WTC11 (cell line): ENCODE results near the gene SLC9A9. TPM values are rescaled to one million over a fixed set of nuclear protein-coding genes. Genes with fewer than 3 reads are reported as not detected.

Experiments
- ATAC-seq: fragments of 200-7000 bp; cut with Tn5 transposase; 2 replicates; pipeline ENCODE4 v1.10.0; 2021; ENCODE audit warnings: mild to moderate bottlenecking, moderate library complexity
- CTCF ChIA-PET: fragments of 300-600 bp; sonication (Branson Sonifier 250); formaldehyde crosslinking; loops from one replicate; lab custom pipeline; 2021; ENCODE audit warnings: antibody characterized with exemption; lab: Charles Lee
- POLR2A ChIA-PET: fragments of 350-600 bp; sonication (Branson Sonifier 250); formaldehyde crosslinking; loops from one replicate; lab custom pipeline; 2021; ENCODE audit warnings: antibody characterized with exemption; lab: Charles Lee
- DNase-seq: peaks from one replicate; pipeline ENCODE4 v3.0.0; 2021; ENCODE audit warnings: low spot score
- H3K27ac Mint-ChIP-seq: 2 replicates; pipeline ENCODE4 v1.8.0; 2021; ENCODE audit warnings: mixed read lengths
- H3K27me3 Mint-ChIP-seq: 2 replicates; pipeline ENCODE4 v1.8.0; 2021; ENCODE audit warnings: low read depth, mild to moderate bottlenecking, moderate library complexity, mixed read lengths
- H3K36me3 Mint-ChIP-seq: 2 replicates; pipeline ENCODE4 v1.8.0; 2021; ENCODE audit warnings: mixed read lengths
- H3K4me1 Mint-ChIP-seq: 2 replicates; pipeline ENCODE4 v1.8.0; 2022; ENCODE audit warnings: mixed read lengths
- H3K4me3 Mint-ChIP-seq: 2 replicates; pipeline ENCODE4 v1.8.0; 2021; ENCODE audit warnings: mild to moderate bottlenecking, moderate library complexity, mixed read lengths
- H3K9me3 Mint-ChIP-seq: 2 replicates; pipeline ENCODE4 v1.8.0; 2021; ENCODE audit warnings: mixed read lengths
- EMX1 ChIP-seq: fragments of 250-450 bp; sonication (Bioruptor Pico); IDR thresholded peaks from 2 replicates; pipeline ENCODE4 v1.8.0; 2021; ENCODE audit warnings: mild to moderate bottlenecking
- GABPB1 ChIP-seq: sonication (generic); formaldehyde crosslinking; IDR thresholded peaks from 2 replicates; pipeline ENCODE4 v1.8.1; 2023; ENCODE audit warnings: mild to moderate bottlenecking, missing genetic modification reagents
- GRHL2 ChIP-seq: fragments of 250-450 bp; sonication (Bioruptor Pico); IDR thresholded peaks from 2 replicates; pipeline ENCODE4 v1.8.0; 2022; ENCODE audit warnings: mild to moderate bottlenecking, moderate library complexity; ENCODE audit not compliant: insufficient replicate concordance, severe bottlenecking
- GTF2I ChIP-seq: fragments of 250-450 bp; sonication (Bioruptor Pico); conservative IDR thresholded peaks from 2 replicates; pipeline ENCODE4 v1.4.0; 2021; ENCODE audit warnings: mild to moderate bottlenecking
- IRF2 ChIP-seq: sonication (generic); formaldehyde crosslinking; IDR thresholded peaks from 2 replicates; pipeline ENCODE4 v1.8.0; 2022; ENCODE audit warnings: low read depth, missing genetic modification reagents, borderline replicate concordance
- KAT7 ChIP-seq: sonication (generic); formaldehyde crosslinking; IDR thresholded peaks from 2 replicates; pipeline ENCODE4 v1.8.1; 2023; ENCODE audit warnings: missing genetic modification reagents, mild to moderate bottlenecking, borderline replicate concordance
- MYBL2 ChIP-seq: sonication (generic); formaldehyde crosslinking; IDR thresholded peaks from 2 replicates; pipeline ENCODE4 v1.8.1; 2023; ENCODE audit warnings: mild to moderate bottlenecking, moderate library complexity, missing genetic modification reagents
- RORB ChIP-seq: fragments of 250-450 bp; sonication (Bioruptor Pico); IDR thresholded peaks from 2 replicates; pipeline ENCODE4 v1.9.0; 2021; ENCODE audit warnings: mild to moderate bottlenecking
- ZNF219 ChIP-seq: sonication (generic); formaldehyde crosslinking; IDR thresholded peaks from 2 replicates; pipeline ENCODE4 v1.8.0; 2023; ENCODE audit warnings: missing genetic modification reagents, mild to moderate bottlenecking, borderline replicate concordance
- total RNA-seq: library from RNA; stranded (reverse); gene quantifications from 3 replicates; pipeline ENCODE4 v1.2.3, GENCODE V29; 2021
- TF ChIP-seq, protein P1 (sequence below): sonication (generic); formaldehyde crosslinking; IDR thresholded peaks from 2 replicates; pipeline ENCODE4 v1.8.1; 2022; ENCODE audit warnings: low read depth, missing genetic modification reagents, borderline replicate concordance
- TF ChIP-seq, protein P2 (sequence below): sonication (generic); formaldehyde crosslinking; IDR thresholded peaks from 2 replicates; pipeline ENCODE4 v1.8.1; 2023; ENCODE audit warnings: mild to moderate bottlenecking, moderate library complexity, missing genetic modification reagents
- TF ChIP-seq, protein P3 (sequence below): sonication (generic); formaldehyde crosslinking; IDR thresholded peaks from 2 replicates; pipeline ENCODE4 v1.8.0; 2022; ENCODE audit warnings: mild to moderate bottlenecking, missing genetic modification reagents
- TF ChIP-seq, protein P4 (sequence below): sonication (generic); formaldehyde crosslinking; IDR thresholded peaks from 2 replicates; pipeline ENCODE4 v1.8.0; 2022; ENCODE audit warnings: mild to moderate bottlenecking, missing genetic modification reagents
- TF ChIP-seq, protein P5 (sequence below): sonication (generic); formaldehyde crosslinking; IDR thresholded peaks from 2 replicates; pipeline ENCODE4 v1.8.0; 2022; ENCODE audit warnings: missing genetic modification reagents
- TF ChIP-seq, protein P6 (sequence below): fragments of 200-600 bp; IDR thresholded peaks from 2 replicates; pipeline ENCODE4 v1.8.0; 2022; ENCODE audit warnings: antibody characterized with exemption

The SLC9A9 gene
- total RNA-seq, 1 experiment from 2014 or later: 1.2 TPM

DNA sequence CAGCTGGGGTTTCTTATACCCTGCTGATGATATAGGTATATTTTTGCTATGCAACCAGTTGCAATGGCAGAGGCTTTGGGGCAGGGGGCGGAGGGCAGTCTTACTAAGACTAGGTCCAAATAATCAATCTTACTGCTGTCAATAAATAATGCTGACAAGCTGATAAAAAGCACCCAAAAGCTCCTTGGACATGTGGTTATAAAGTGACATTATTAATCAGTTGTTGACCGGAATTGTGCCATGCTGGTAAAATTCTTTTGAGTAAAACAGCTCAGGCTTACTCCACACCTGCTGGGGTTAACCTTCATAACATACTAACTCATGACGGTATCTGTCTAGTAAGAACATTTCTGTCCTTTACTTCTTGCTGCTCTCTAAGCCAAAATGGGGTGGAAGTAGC lies 626.8 kb downstream of the SLC9A9 start:
- Mint-ChIP-seq H3K4me1 (peaks cover 10% of the 10 kb centered on the region), H3K4me3 (no peak overlapping the region), H3K27me3 (no peaks in the 10 kb centered on the region), H3K27ac (no peak overlapping the region), H3K36me3 (no peaks in the 10 kb centered on the region), H3K9me3 (no peaks in the 10 kb centered on the region)
- no peak for DNase-seq
- no peak for ATAC-seq
- ChIA-PET CTCF (no interaction called here), POLR2A (no interaction called here)
- no peak for TF ChIP-seq ZNF219
- TF ChIP-seq, protein P1, sequence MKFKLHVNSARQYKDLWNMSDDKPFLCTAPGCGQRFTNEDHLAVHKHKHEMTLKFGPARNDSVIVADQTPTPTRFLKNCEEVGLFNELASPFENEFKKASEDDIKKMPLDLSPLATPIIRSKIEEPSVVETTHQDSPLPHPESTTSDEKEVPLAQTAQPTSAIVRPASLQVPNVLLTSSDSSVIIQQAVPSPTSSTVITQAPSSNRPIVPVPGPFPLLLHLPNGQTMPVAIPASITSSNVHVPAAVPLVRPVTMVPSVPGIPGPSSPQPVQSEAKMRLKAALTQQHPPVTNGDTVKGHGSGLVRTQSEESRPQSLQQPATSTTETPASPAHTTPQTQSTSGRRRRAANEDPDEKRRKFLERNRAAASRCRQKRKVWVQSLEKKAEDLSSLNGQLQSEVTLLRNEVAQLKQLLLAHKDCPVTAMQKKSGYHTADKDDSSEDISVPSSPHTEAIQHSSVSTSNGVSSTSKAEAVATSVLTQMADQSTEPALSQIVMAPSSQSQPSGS (CRISPR knock-in tag): no peak
- TF ChIP-seq, protein P2, sequence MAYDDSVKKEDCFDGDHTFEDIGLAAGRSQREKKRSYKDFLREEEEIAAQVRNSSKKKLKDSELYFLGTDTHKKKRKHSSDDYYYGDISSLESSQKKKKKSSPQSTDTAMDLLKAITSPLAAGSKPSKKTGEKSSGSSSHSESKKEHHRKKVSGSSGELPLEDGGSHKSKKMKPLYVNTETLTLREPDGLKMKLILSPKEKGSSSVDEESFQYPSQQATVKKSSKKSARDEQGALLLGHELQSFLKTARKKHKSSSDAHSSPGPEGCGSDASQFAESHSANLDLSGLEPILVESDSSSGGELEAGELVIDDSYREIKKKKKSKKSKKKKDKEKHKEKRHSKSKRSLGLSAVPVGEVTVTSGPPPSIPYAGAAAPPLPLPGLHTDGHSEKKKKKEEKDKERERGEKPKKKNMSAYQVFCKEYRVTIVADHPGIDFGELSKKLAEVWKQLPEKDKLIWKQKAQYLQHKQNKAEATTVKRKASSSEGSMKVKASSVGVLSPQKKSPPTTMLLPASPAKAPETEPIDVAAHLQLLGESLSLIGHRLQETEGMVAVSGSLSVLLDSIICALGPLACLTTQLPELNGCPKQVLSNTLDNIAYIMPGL (CRISPR knock-in tag): no peak
- no peak for TF ChIP-seq RORB
- TF ChIP-seq, protein P3, sequence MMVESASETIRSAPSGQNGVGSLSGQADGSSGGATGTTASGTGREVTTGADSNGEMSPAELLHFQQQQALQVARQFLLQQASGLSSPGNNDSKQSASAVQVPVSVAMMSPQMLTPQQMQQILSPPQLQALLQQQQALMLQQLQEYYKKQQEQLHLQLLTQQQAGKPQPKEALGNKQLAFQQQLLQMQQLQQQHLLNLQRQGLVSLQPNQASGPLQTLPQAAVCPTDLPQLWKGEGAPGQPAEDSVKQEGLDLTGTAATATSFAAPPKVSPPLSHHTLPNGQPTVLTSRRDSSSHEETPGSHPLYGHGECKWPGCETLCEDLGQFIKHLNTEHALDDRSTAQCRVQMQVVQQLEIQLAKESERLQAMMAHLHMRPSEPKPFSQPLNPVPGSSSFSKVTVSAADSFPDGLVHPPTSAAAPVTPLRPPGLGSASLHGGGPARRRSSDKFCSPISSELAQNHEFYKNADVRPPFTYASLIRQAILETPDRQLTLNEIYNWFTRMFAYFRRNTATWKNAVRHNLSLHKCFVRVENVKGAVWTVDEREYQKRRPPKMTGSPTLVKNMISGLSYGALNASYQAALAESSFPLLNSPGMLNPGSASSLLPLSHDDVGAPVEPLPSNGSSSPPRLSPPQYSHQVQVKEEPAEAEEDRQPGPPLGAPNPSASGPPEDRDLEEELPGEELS (CRISPR knock-in tag): no peak
- no peak for TF ChIP-seq GABPB1
- TF ChIP-seq, protein P4, sequence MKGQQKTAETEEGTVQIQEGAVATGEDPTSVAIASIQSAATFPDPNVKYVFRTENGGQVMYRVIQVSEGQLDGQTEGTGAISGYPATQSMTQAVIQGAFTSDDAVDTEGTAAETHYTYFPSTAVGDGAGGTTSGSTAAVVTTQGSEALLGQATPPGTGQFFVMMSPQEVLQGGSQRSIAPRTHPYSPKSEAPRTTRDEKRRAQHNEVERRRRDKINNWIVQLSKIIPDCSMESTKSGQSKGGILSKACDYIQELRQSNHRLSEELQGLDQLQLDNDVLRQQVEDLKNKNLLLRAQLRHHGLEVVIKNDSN (CRISPR knock-in tag): no peak

DNA sequence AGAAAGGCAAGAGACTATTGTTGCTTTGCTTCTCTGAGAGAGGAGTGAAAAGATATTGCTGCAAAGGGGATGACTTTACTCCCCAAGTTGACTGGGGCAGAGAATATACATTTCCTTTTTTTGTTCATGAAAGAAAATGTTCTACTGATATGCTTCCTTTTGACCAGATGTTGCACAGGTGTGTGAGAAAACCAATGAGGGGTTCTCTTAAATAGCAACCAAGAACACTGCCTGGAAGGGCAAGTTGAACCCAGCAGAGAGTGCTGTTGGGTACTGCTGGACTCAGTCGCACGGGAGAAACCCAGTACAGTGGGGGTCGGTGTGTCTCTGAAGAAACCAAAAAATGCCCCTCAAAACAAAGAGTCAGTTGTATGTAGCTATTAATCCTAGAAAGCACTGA lies 627.5 kb downstream of the SLC9A9 start:
- ATAC-seq: no peak

DNA sequence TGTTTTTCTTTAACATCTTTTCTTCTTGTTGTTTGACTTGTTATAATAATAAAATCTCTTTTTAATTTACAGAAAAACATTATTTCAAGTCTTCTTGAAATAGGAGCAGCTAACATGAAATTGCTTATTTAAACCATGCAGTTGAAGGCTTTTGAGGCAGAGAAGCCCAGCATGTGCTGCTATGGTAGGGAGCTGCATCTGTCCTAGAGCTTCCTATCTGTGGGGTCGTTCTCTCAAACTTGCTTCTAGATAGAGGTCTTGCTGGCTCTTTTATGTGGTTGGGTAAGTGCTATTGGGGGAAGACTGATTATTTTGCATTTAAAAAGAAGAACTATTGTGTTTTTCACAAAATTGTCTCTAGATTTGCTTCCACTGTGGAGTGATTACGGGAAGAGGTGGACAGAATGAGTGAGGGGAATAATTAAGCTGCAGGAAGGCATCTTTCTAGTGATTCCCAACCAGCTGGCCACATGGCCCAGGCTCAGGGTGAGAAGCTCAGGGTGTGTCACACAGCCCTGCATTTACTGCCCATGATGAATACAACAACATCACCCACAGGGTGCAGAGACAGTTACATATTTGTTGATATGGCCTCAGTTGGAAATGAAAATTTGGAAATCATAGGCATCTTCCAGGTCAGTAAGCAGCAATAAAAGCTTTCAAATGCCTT lies 630.0 kb downstream of the SLC9A9 start:
- H3K4me3 Mint-ChIP-seq: no peak overlapping the region
- H3K4me1 Mint-ChIP-seq: peaks cover 10% of the 10 kb centered on the region
- DNase-seq (no peak), ATAC-seq (no peak)
- H3K27ac Mint-ChIP-seq: no peak overlapping the region; the same call in 1 of the 2 replicates
- no peaks in the 10 kb centered on the region for H3K9me3 Mint-ChIP-seq
- no peaks in the 10 kb centered on the region for H3K27me3 Mint-ChIP-seq
- H3K36me3 Mint-ChIP-seq: no peaks in the 10 kb centered on the region
- POLR2A ChIA-PET: interaction anchor here (0.7 kb wide), 1 partner anchor 85 kb away, joined by 3 read pairs; no protein-coding TSS in a partner anchor
- CTCF ChIA-PET: interaction anchor here (0.6 kb wide), 1 partner anchor 685 kb away, joined by 4 read pairs; no protein-coding TSS in a partner anchor
- TF ChIP-seq MYBL2 (no peak), GTF2I (no peak), IRF2 (CRISPR knock-in tag) (no peak), KAT7 (CRISPR knock-in tag) (no peak), GRHL2 (CRISPR knock-in tag) (no peak)
- TF ChIP-seq, protein P5, sequence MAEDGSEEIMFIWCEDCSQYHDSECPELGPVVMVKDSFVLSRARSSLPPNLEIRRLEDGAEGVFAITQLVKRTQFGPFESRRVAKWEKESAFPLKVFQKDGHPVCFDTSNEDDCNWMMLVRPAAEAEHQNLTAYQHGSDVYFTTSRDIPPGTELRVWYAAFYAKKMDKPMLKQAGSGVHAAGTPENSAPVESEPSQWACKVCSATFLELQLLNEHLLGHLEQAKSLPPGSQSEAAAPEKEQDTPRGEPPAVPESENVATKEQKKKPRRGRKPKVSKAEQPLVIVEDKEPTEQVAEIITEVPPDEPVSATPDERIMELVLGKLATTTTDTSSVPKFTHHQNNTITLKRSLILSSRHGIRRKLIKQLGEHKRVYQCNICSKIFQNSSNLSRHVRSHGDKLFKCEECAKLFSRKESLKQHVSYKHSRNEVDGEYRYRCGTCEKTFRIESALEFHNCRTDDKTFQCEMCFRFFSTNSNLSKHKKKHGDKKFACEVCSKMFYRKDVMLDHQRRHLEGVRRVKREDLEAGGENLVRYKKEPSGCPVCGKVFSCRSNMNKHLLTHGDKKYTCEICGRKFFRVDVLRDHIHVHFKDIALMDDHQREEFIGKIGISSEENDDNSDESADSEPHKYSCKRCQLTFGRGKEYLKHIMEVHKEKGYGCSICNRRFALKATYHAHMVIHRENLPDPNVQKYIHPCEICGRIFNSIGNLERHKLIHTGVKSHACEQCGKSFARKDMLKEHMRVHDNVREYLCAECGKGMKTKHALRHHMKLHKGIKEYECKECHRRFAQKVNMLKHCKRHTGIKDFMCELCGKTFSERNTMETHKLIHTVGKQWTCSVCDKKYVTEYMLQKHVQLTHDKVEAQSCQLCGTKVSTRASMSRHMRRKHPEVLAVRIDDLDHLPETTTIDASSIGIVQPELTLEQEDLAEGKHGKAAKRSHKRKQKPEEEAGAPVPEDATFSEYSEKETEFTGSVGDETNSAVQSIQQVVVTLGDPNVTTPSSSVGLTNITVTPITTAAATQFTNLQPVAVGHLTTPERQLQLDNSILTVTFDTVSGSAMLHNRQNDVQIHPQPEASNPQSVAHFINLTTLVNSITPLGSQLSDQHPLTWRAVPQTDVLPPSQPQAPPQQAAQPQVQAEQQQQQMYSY (CRISPR knock-in tag): no peak

More for the DNA sequence above, 627.5 kb downstream of the SLC9A9 start:
- ChIA-PET POLR2A (no interaction called here), CTCF (no interaction called here)
- H3K27ac Mint-ChIP-seq: no peak overlapping the region
- no peaks in the 10 kb centered on the region for H3K9me3 Mint-ChIP-seq
- H3K27me3 Mint-ChIP-seq: no peaks in the 10 kb centered on the region
- no peak for DNase-seq
- no peaks in the 10 kb centered on the region for H3K36me3 Mint-ChIP-seq
- TF ChIP-seq EMX1 (CRISPR knock-in tag): no peak
- TF ChIP-seq, protein P6, sequence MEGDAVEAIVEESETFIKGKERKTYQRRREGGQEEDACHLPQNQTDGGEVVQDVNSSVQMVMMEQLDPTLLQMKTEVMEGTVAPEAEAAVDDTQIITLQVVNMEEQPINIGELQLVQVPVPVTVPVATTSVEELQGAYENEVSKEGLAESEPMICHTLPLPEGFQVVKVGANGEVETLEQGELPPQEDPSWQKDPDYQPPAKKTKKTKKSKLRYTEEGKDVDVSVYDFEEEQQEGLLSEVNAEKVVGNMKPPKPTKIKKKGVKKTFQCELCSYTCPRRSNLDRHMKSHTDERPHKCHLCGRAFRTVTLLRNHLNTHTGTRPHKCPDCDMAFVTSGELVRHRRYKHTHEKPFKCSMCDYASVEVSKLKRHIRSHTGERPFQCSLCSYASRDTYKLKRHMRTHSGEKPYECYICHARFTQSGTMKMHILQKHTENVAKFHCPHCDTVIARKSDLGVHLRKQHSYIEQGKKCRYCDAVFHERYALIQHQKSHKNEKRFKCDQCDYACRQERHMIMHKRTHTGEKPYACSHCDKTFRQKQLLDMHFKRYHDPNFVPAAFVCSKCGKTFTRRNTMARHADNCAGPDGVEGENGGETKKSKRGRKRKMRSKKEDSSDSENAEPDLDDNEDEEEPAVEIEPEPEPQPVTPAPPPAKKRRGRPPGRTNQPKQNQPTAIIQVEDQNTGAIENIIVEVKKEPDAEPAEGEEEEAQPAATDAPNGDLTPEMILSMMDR: no peak
- TF ChIP-seq, all 79 proteins: peak for 0
- Mint-ChIP-seq H3K4me1 (peaks cover 10% of the 10 kb centered on the region), H3K4me3 (no peak overlapping the region)
